Smooth muscle cell (in vitro differentiated cells): Measurements from ENCODE around the gene DSCAML1. TPM values are rescaled to one million over a fixed set of nuclear protein-coding genes. Genes with fewer than 3 reads are reported as not detected.

Source experiments
- DNase-seq: peaks from one replicate; lab custom pipeline; 2025; ENCODE audit not compliant: unreplicated experiment; lab: John Stamatoyannopoulos, UW
- H2AFZ ChIP-seq: fragments of 200-600 bp; sonication (generic); 2 replicates; pipeline ENCODE4 v1.6.0; 2016; ENCODE audit warnings: antibody characterized with exemption, low read depth, mild to moderate bottlenecking
- H3F3A ChIP-seq: fragments of 200-600 bp; sonication (generic); 2 replicates; pipeline ENCODE4 v1.6.0; 2017; ENCODE audit warnings: antibody characterized with exemption, low read depth
- H3K27ac ChIP-seq: fragments of 200-600 bp; sonication (generic); 2 replicates; pipeline ENCODE4 v1.5.1; 2016; ENCODE audit warnings: low read depth, mild to moderate bottlenecking
- H3K27me3 ChIP-seq: fragments of 200-600 bp; sonication (generic); 2 replicates; pipeline ENCODE4 v1.6.1; 2016; ENCODE audit warnings: low read depth, mild to moderate bottlenecking
- H3K36me3 ChIP-seq: fragments of 200-600 bp; sonication (generic); 2 replicates; pipeline ENCODE4 v1.5.1; 2016; ENCODE audit warnings: low read depth
- H3K4me1 ChIP-seq: fragments of 200-600 bp; sonication (generic); 2 replicates; pipeline ENCODE4 v1.5.1; 2016; ENCODE audit warnings: low read depth
- H3K4me2 ChIP-seq: fragments of 200-600 bp; sonication (generic); 2 replicates; pipeline ENCODE4 v1.6.0; 2016; ENCODE audit warnings: mild to moderate bottlenecking
- H3K4me3 ChIP-seq: fragments of 200-600 bp; sonication (generic); 2 replicates; pipeline ENCODE4 v1.5.1; 2016; ENCODE audit warnings: mild to moderate bottlenecking
- H3K79me2 ChIP-seq: fragments of 200-600 bp; sonication (generic); 2 replicates; pipeline ENCODE4 v1.6.0; 2016; ENCODE audit warnings: low read depth, mild to moderate bottlenecking
- H3K9ac ChIP-seq: fragments of 200-600 bp; sonication (generic); 2 replicates; pipeline ENCODE4 v1.6.0; 2016; ENCODE audit warnings: low read depth
- H3K9me3 ChIP-seq: fragments of 200-600 bp; sonication (generic); replicated peaks from 2 replicates; pipeline ENCODE4 v1.5.1; 2016; ENCODE audit warnings: low read depth
- H4K20me1 ChIP-seq: fragments of 200-600 bp; sonication (generic); 2 replicates; pipeline ENCODE4 v1.6.0; 2016; ENCODE audit warnings: low read depth
- CTCF ChIP-seq: fragments of 200-600 bp; sonication (generic); IDR thresholded peaks from 2 replicates; pipeline ENCODE4 v1.5.1; 2017; ENCODE audit warnings: borderline replicate concordance, mild to moderate bottlenecking, antibody characterized with exemption; ENCODE audit not compliant: insufficient read depth, poor library complexity, severe bottlenecking
- WGBS: methylation state at CpG from one replicate; pipeline ENCODE4 v1.1.7; 2016; ENCODE audit warnings: low lambda C conversion rate; 5-methylcytosine and 5-hydroxymethylcytosine counted together
- polyA plus RNA-seq: library from polyadenylated mRNA; unstranded; fragments of >200 nt; fragmentation: Nextera tagmentation; extraction: Ambion mirVana; gene quantifications from 2 replicates; pipeline ENCODE4 v1.2.1, GENCODE V29; 2016
- total RNA-seq: library from RNA; depleted of rRNA; stranded (reverse); fragments of >200 nt; gene quantifications from 2 replicates; pipeline ENCODE4 v1.2.3, GENCODE V29; 2014

The DSCAML1 gene
- total and polyA plus RNA-seq, 2 experiments from 2014 or later = 0.22 TPM; not detected in 1

GRCh38 chr11:117392001-117392690 is 404.9 kb downstream of the DSCAML1 start:
- 96% methylated on average over 12 of the region's 12 CpGs for WGBS
- Histone ChIP-seq H3K27ac (no peak overlapping the region), H3K36me3 (peaks cover 8% of the 10 kb centered on the region), H3K9ac (no peak overlapping the region), H3K4me1 (no peaks in the 10 kb centered on the region), H2AFZ (no peak overlapping the region), H3K27me3 (no peaks in the 10 kb centered on the region), H4K20me1 (no peaks in the 10 kb centered on the region), H3K4me2 (no peak overlapping the region), H3K4me3 (no peak overlapping the region), H3K79me2 (no peaks in the 10 kb centered on the region), H3K9me3 (no peaks in the 10 kb centered on the region), H3F3A (peaks cover 3% of the 10 kb centered on the region)
- TF ChIP-seq CTCF = no peak
- DNase-seq = no peak

- TF ChIP-seq CTCF = no peak
- no peak overlapping the region for H2AFZ ChIP-seq
- H3K9ac ChIP-seq = no peak overlapping the region
- WGBS = 95% methylated on average over 8 of the region's 8 CpGs
- H3K79me2 ChIP-seq = no peaks in the 10 kb centered on the region
- no peak for DNase-seq
- H3F3A ChIP-seq = peaks cover 3% of the 10 kb centered on the region
- no peak overlapping the region for H3K4me2 ChIP-seq
- no peak overlapping the region for H3K27ac ChIP-seq
- no peaks in the 10 kb centered on the region for H3K9me3 ChIP-seq
- no peaks in the 10 kb centered on the region for H3K36me3 ChIP-seq
- H3K27me3 ChIP-seq = no peaks in the 10 kb centered on the region
- H3K4me1 ChIP-seq = no peaks in the 10 kb centered on the region
- no peaks in the 10 kb centered on the region for H4K20me1 ChIP-seq
- no peak overlapping the region for H3K4me3 ChIP-seq
Observed at GRCh38 chr11:117391181-117391580, 405.8 kb downstream of the DSCAML1 start.

GRCh38 chr11:117390743-117391142 is 406.3 kb downstream of the DSCAML1 start:
- Histone ChIP-seq H3K4me1 (no peaks in the 10 kb centered on the region), H3F3A (peaks cover 3% of the 10 kb centered on the region), H4K20me1 (no peaks in the 10 kb centered on the region), H3K9me3 (no peaks in the 10 kb centered on the region), H3K27me3 (no peaks in the 10 kb centered on the region), H3K4me3 (no peak overlapping the region), H3K36me3 (no peaks in the 10 kb centered on the region), H3K9ac (no peak overlapping the region), H3K27ac (no peak overlapping the region), H2AFZ (no peak overlapping the region), H3K4me2 (no peak overlapping the region), H3K79me2 (no peaks in the 10 kb centered on the region)
- no peak for TF ChIP-seq CTCF
- no peak for DNase-seq
- over 99% methylated on average over 8 of the region's 8 CpGs for WGBS
